SK-N-SH treated with all-trans-retinoic acid at 6 μM for 48 hours (cell line): ENCODE results near the gene RNU7-1.

ENCODE experiments used
- ATAC-seq: fragments of 200-7000 bp; cut with Tn5 transposase; 3 replicates; pipeline ENCODE4 v1.9.1; 2020; ENCODE audit warnings: mild to moderate bottlenecking, moderate library complexity
- ARNTL ChIP-seq: fragments of 450-650 bp; formaldehyde crosslinking; IDR thresholded peaks from 2 replicates; pipeline ENCODE4 v1.5.0; 2020; ENCODE audit warnings: low read depth, mild to moderate bottlenecking, moderate library complexity, borderline replicate concordance
- BACH2 ChIP-seq: fragments of 250-450 bp; sonication (Bioruptor Pico); IDR thresholded peaks from 2 replicates; pipeline ENCODE4 v1.9.0; 2021; ENCODE audit warnings: mild to moderate bottlenecking, borderline replicate concordance
- CREB5 ChIP-seq: fragments of 250-450 bp; sonication (Bioruptor Pico); IDR thresholded peaks from 2 replicates; pipeline ENCODE4 v1.5.1; 2020; ENCODE audit warnings: low read depth, mild to moderate bottlenecking, moderate library complexity
- CSDC2 ChIP-seq: fragments of 250-450 bp; sonication (Bioruptor Pico); IDR thresholded peaks from 2 replicates; pipeline ENCODE4 v1.5.0; 2020; ENCODE audit warnings: mild to moderate bottlenecking, moderate library complexity
- CSRNP3 ChIP-seq: fragments of 250-450 bp; sonication (Bioruptor Pico); IDR thresholded peaks from 2 replicates; pipeline ENCODE4 v1.5.1; 2021; ENCODE audit warnings: mild to moderate bottlenecking, moderate library complexity
- ESRRG ChIP-seq: fragments of 250-450 bp; sonication (Bioruptor Pico); IDR thresholded peaks from 2 replicates; pipeline ENCODE4 v1.6.1; 2021; ENCODE audit warnings: mild to moderate bottlenecking
- GLIS3 ChIP-seq: fragments of 250-450 bp; sonication (Bioruptor Pico); IDR thresholded peaks from 2 replicates; pipeline ENCODE4 v1.5.0; 2020; ENCODE audit warnings: mild to moderate bottlenecking, moderate library complexity
- ISL1 ChIP-seq: fragments of 250-450 bp; sonication (Bioruptor Pico); IDR thresholded peaks from 2 replicates; pipeline ENCODE4 v2.1.2; 2022; ENCODE audit warnings: mild to moderate bottlenecking, moderate library complexity
- PATZ1 ChIP-seq: fragments of 250-450 bp; sonication (Bioruptor Pico); IDR thresholded peaks from 2 replicates; pipeline ENCODE4 v1.8.0; 2020; ENCODE audit warnings: mild to moderate bottlenecking, moderate library complexity, borderline replicate concordance
- POU6F1 ChIP-seq: fragments of 250-450 bp; sonication (Bioruptor Pico); IDR thresholded peaks from 2 replicates; pipeline ENCODE4 v1.8.0; 2021; ENCODE audit warnings: low read depth, mild to moderate bottlenecking, moderate library complexity, borderline replicate concordance
- PPARA ChIP-seq: fragments of 250-450 bp; sonication (Bioruptor Pico); IDR thresholded peaks from 2 replicates; pipeline ENCODE4 v1.5.0; 2020; ENCODE audit warnings: mild to moderate bottlenecking, borderline replicate concordance
- RARB ChIP-seq: fragments of 250-450 bp; sonication (Bioruptor Pico); IDR thresholded peaks from 2 replicates; pipeline ENCODE4 v1.8.0; 2021; ENCODE audit warnings: mild to moderate bottlenecking, moderate library complexity
- TOX ChIP-seq: fragments of 250-450 bp; sonication (Bioruptor Pico); IDR thresholded peaks from 2 replicates; pipeline ENCODE4 v1.8.0; 2021; ENCODE audit warnings: mild to moderate bottlenecking, moderate library complexity, borderline replicate concordance
- ZC3H10 ChIP-seq: fragments of 250-450 bp; sonication (Bioruptor Pico); IDR thresholded peaks from 2 replicates; pipeline ENCODE4 v1.5.1; 2021; ENCODE audit warnings: mild to moderate bottlenecking, moderate library complexity
- ZFP3 ChIP-seq: fragments of 250-450 bp; sonication (Bioruptor Pico); IDR thresholded peaks from 2 replicates; pipeline ENCODE4 v1.5.0; 2020; ENCODE audit warnings: mild to moderate bottlenecking, moderate library complexity
- ZFP30 ChIP-seq: fragments of 450-650 bp; formaldehyde crosslinking; IDR thresholded peaks from 2 replicates; pipeline ENCODE4 v1.5.0; 2022; ENCODE audit warnings: mild to moderate bottlenecking, moderate library complexity
- ZNF70 ChIP-seq: fragments of 450-650 bp; formaldehyde crosslinking; IDR thresholded peaks from 2 replicates; pipeline ENCODE4 v1.5.0; 2020; ENCODE audit warnings: mild to moderate bottlenecking, moderate library complexity
- TF ChIP-seq, protein P1 (sequence below): fragments of 250-450 bp; sonication (Bioruptor Pico); IDR thresholded peaks from 2 replicates; pipeline ENCODE4 v1.5.0; 2020; ENCODE audit warnings: mild to moderate bottlenecking, moderate library complexity

The RNU7-1 gene

DNA sequence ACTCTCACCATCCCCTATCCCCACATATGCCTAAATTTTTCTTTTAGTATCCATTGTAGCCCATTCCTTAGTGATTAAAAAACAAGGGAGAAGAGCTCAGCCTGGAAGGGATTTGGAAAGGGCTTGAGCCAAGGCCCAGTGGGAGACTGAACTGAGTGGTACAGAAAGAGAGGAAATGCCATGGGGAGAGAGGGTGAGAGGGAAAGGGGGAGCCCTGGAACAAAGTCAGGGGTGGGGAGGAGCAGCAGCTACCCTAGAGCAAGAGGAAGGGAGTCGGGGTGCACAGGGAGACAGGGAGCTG, 18.4 kb upstream of the RNU7-1 start:
- ATAC-seq = no peak; the same call in 1 of the 3 replicates
- TF ChIP-seq PPARA (CRISPR knock-in tag) (no peak), POU6F1 (no peak), ZFP30 (CRISPR knock-in tag) (no peak), BACH2 (CRISPR knock-in tag) (no peak), ZC3H10 (CRISPR knock-in tag) (no peak), GLIS3 (CRISPR knock-in tag) (no peak), RARB (no peak), ZFP3 (CRISPR knock-in tag) (no peak), CSRNP3 (no peak), ISL1 (CRISPR knock-in tag) (no peak), CREB5 (CRISPR knock-in tag) (no peak), ARNTL (CRISPR knock-in tag) (no peak), ZNF70 (CRISPR knock-in tag) (no peak), PATZ1 (no peak), ESRRG (CRISPR knock-in tag) (no peak), CSDC2 (CRISPR knock-in tag) (no peak), TOX (CRISPR knock-in tag) (no peak)
- TF ChIP-seq, protein P1, sequence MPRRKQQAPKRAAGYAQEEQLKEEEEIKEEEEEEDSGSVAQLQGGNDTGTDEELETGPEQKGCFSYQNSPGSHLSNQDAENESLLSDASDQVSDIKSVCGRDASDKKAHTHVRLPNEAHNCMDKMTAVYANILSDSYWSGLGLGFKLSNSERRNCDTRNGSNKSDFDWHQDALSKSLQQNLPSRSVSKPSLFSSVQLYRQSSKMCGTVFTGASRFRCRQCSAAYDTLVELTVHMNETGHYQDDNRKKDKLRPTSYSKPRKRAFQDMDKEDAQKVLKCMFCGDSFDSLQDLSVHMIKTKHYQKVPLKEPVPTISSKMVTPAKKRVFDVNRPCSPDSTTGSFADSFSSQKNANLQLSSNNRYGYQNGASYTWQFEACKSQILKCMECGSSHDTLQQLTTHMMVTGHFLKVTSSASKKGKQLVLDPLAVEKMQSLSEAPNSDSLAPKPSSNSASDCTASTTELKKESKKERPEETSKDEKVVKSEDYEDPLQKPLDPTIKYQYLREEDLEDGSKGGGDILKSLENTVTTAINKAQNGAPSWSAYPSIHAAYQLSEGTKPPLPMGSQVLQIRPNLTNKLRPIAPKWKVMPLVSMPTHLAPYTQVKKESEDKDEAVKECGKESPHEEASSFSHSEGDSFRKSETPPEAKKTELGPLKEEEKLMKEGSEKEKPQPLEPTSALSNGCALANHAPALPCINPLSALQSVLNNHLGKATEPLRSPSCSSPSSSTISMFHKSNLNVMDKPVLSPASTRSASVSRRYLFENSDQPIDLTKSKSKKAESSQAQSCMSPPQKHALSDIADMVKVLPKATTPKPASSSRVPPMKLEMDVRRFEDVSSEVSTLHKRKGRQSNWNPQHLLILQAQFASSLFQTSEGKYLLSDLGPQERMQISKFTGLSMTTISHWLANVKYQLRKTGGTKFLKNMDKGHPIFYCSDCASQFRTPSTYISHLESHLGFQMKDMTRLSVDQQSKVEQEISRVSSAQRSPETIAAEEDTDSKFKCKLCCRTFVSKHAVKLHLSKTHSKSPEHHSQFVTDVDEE (CRISPR knock-in tag) = no peak
- TF ChIP-seq, all 23 proteins: peak for 0

GRCh38 chr12:6925540-6926279, 17.9 kb upstream of the RNU7-1 start:
- TF ChIP-seq GLIS3 (CRISPR knock-in tag) (no peak), ZFP30 (CRISPR knock-in tag) (0 out of 2 replicates have a peak, but pooled peaks have one; percentile 38)
- peak; percentile 74 for ATAC-seq

- ATAC-seq = peak; percentile 15
- TF ChIP-seq PATZ1 (0 out of 2 replicates have a peak, but pooled peaks have one; percentile 33), GLIS3 (CRISPR knock-in tag) (no peak)
Measured at GRCh38 chr12:6927379-6928021, 16.1 kb upstream of the RNU7-1 start, which contains the start of gene ATN1. TSS of gene ATN1 (plus strand) at chr12:6927959. CDS start at chr12:6934002, 6,043 bp downstream.
